Cardiac muscle cell (in vitro differentiated cells and primary cell): ENCODE data around the gene CYBA. TPM values are rescaled to one million over a fixed set of nuclear protein-coding genes. Genes with fewer than 3 reads are reported as not detected.
A peak's percentile ranks its signal among the peaks of the same experiment; 100 is the strongest.

Source experiments
- DNase-seq, 2 donors: peaks; one replicate each; pipeline versions ENCODE4 v3.0.0 to v3.0.0-alpha.2; 2010 to 2017; ENCODE audit warnings: low read depth in 1 of 2, low spot score in 1 of 2
- H3K27ac ChIP-seq: fragments of 200-600 bp; sonication (generic); 2 replicates; pipeline ENCODE4 v1.5.1; 2016
- H3K27me3 ChIP-seq: fragments of 200-600 bp; sonication (generic); 2 replicates; pipeline ENCODE4 v1.6.0; 2016; ENCODE audit warnings: control low read depth
- H3K36me3 ChIP-seq: fragments of 200-600 bp; sonication (generic); 2 replicates; pipeline ENCODE4 v1.5.1; 2016; ENCODE audit warnings: control low read depth
- H3K4me1 ChIP-seq: fragments of 200-600 bp; sonication (generic); 2 replicates; pipeline ENCODE4 v1.8.1; 2017; ENCODE audit warnings: low read depth, mild to moderate bottlenecking, mixed run types
- H3K4me3 ChIP-seq: fragments of 200-600 bp; sonication (generic); 2 replicates; pipeline ENCODE4 v1.5.1; 2016; ENCODE audit warnings: mild to moderate bottlenecking
- H3K9me3 ChIP-seq: fragments of 200-600 bp; sonication (generic); 2 replicates; pipeline ENCODE4 v1.5.1; 2017; ENCODE audit warnings: low read depth, mild to moderate bottlenecking, control low read depth
- polyA plus RNA-seq: library from polyadenylated mRNA; unstranded; fragments of >200 nt; fragmentation: Nextera tagmentation; extraction: Ambion mirVana; gene quantifications from 2 replicates; pipeline ENCODE4 v1.2.1, GENCODE V29; 2016
- total RNA-seq: library from RNA; depleted of rRNA; stranded (reverse); fragments of >200 nt; gene quantifications from 2 replicates; pipeline ENCODE4 v1.2.3, GENCODE V29; 2016
- TF ChIP-seq, protein P1 (sequence below): IDR thresholded peaks from 2 replicates; pipeline ENCODE4 v1.5.1; 2012; ENCODE audit warnings: low read depth, mild to moderate bottlenecking, low read length

Gene CYBA
- total and polyA plus RNA-seq, 2 experiments from 2014 or later = 174 to 233 TPM

DNA sequence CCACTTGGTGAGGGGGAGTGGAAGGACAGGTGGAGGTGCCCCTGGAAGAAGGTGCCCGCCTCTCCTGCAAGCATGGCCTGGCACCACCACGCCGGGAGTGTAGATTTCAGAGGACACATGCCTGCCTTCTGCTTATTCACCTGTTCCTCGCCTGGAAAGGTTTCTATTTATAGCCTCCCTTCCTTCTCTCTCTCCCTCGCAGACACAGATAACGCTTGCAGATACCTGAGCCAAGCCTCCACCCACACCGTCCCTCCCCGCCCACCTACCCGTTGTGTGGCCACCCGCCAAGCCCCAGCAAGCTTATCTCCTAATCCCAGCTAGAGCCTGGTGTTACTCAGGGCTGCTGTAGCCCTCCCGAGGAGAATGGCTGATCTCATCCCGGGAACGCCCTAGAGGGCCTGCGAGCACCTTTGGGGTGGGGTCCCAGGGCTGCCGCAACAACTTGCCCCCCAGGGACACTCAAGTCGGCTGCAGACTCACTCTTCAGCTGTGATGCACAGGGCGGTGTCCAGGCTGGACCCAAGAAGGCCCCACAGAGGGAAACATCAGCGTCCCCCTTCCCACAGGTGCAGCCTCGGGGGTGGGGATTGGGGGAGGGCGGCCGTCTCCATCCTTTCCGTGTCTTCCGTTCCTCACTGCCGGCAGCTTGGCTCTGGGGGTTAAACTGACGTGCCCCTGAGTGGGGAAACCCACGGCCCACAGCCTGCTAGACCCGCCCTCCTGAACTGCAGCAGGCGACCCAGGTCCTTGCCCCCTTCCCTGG, 37.3 kb upstream of the CYBA start:
- peak in 1 of 2 donors; percentile 11 for DNase-seq

DNA sequence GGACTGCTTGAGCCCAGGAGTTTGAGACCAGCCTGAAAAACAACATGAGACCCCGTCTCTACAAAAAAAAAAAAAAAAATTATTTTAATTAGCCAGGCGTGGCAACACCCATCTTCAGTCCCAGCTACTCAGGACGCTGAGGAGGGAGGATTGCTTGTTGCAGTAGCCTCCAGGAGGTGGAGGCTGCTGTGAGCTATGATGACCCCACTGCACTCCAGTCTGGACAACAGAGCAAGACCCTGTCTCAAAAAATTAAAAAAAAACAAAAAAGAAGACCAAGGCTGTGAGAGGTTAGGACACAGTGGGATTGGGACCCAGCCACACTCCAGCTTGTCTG, 36.8 kb upstream of the CYBA start:
- TF ChIP-seq, protein P1, sequence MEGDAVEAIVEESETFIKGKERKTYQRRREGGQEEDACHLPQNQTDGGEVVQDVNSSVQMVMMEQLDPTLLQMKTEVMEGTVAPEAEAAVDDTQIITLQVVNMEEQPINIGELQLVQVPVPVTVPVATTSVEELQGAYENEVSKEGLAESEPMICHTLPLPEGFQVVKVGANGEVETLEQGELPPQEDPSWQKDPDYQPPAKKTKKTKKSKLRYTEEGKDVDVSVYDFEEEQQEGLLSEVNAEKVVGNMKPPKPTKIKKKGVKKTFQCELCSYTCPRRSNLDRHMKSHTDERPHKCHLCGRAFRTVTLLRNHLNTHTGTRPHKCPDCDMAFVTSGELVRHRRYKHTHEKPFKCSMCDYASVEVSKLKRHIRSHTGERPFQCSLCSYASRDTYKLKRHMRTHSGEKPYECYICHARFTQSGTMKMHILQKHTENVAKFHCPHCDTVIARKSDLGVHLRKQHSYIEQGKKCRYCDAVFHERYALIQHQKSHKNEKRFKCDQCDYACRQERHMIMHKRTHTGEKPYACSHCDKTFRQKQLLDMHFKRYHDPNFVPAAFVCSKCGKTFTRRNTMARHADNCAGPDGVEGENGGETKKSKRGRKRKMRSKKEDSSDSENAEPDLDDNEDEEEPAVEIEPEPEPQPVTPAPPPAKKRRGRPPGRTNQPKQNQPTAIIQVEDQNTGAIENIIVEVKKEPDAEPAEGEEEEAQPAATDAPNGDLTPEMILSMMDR = no peak
- Histone ChIP-seq H3K36me3 (no peaks in the 10 kb centered on the region), H3K27me3 (peaks cover 10% of the 10 kb centered on the region), H3K4me1 (peaks cover 13% of the 10 kb centered on the region), H3K9me3 (no peaks in the 10 kb centered on the region), H3K4me3 (no peak overlapping the region), H3K27ac (no peak overlapping the region)
- no peak for DNase-seq

More for the DNA sequence above, 37.3 kb upstream of the CYBA start:
- H3K4me3 ChIP-seq = no peak overlapping the region
- no peaks in the 10 kb centered on the region for H3K9me3 ChIP-seq
- H3K36me3 ChIP-seq = no peaks in the 10 kb centered on the region
- peaks cover 10% of the 10 kb centered on the region for H3K27me3 ChIP-seq
- no peak overlapping the region for H3K27ac ChIP-seq
- TF ChIP-seq, protein P1 = no peak
- H3K4me1 ChIP-seq = peaks cover 18% of the 10 kb centered on the region

DNA sequence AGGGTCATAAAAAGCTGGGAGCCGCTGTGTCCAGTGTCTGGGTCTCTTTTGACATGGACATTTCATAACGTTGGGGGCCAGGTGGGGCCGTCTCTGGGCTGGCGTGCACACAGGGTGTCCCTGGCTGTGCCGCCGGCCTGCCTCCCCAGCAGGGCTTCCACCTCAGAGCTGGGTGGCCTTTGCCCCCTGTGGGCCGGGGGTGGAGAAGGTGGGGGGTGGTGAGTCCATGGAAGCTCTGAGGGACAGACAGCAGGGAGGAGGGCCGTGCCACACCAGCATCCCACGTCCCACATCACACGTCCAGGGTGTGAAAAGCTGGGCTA, 36.4 kb upstream of the CYBA start:
- TF ChIP-seq, protein P1 = no peak
- Histone ChIP-seq H3K36me3 (no peaks in the 10 kb centered on the region), H3K4me1 (peaks cover 13% of the 10 kb centered on the region), H3K9me3 (no peaks in the 10 kb centered on the region), H3K27ac (peak overlapping the region; percentile 6), H3K4me3 (no peak overlapping the region), H3K27me3 (peaks cover 10% of the 10 kb centered on the region)
- no peak for DNase-seq

DNA sequence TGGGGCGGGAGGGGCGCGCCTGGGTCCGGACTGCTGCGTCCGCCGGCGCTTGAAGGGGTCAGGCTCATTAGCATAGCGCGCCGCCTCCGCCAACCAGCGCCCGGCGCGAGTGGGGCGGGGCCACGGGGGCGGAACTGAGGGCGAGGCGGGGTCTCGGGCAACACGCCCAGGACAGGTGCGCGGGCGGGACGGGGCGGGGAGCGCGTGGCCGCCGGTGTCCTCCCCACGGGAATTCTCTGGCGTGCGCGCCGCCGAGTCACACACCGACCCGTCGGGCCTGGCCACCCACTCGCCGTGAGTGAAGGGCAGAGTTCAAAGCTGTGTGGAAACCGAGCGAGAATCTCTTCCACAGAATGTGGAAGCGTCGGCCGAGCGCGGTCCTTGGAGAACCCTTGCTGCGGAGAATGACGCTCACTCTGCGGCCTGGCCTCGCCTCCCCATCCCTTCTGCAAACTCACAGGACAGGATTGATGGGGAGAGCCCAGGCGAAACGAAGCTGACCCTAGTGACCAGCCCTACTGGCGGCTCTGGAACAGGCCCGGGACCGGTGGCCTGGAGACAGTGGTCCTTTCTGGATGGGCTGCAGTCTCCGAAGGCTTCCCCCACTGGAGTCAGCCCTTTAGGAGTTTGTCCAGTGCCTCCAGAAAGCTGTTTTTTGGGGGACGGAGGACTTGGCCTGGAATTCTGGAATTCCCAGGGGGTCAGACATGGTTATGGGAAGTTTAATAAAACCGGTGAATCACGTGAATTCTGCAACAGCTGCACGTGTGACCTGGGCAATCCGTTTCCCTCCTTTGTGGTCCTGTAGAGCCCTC, 35.8 kb upstream of the CYBA start, which contains the start of gene SNAI3:
Gene SNAI3 (minus strand): TSS at position 69 of the 815 bp plus-strand sequence. CDS start 101 bp downstream, outside the sequence.
- Histone ChIP-seq H3K4me3 (peak within 1 kb of the TSS; percentile 34), H3K4me1 (peaks cover 13% of the 10 kb centered on the region), H3K36me3 (no peaks in the 10 kb centered on the region), H3K9me3 (no peaks in the 10 kb centered on the region), H3K27ac (peak within 1 kb of the TSS; percentile 6), H3K27me3 (peaks cover 10% of the 10 kb centered on the region)
- peak; percentile 56 to 92 for DNase-seq
- TF ChIP-seq, protein P1 = no peak

DNA sequence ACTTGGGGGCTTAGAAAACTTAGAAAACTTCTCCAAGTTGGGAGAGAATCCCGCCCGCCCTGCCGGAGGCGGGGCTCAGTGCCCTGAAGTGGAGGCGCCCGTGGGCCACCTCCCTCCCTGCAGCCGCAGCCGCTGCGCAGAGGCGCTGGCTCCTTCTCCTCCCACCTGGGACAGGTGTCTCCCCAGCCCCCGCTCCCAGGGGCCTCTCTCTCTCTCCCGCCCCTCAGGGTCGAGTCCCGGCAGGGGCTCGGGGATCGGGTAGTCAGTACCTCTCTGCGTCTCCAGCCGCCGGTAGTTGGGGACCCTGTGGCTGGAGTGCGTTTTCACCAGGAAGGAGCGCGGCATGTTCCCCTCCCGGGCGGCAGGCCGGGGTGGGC, 35.2 kb upstream of the CYBA start:
- peaks cover 10% of the 10 kb centered on the region for H3K27me3 ChIP-seq
- no peak overlapping the region for H3K27ac ChIP-seq
- TF ChIP-seq, protein P1 = no peak
- H3K9me3 ChIP-seq = no peaks in the 10 kb centered on the region
- H3K4me3 ChIP-seq = peak overlapping the region; percentile 34
- peaks cover 13% of the 10 kb centered on the region for H3K4me1 ChIP-seq
- H3K36me3 ChIP-seq = no peaks in the 10 kb centered on the region
- no peak for DNase-seq
